ENCODE results near the gene UGT1A7. TPM values are rescaled to one million over a fixed set of nuclear protein-coding genes. Genes with fewer than 3 reads are reported as not detected.

The UGT1A7 gene
- total and polyA plus RNA-seq, 9 of the 15 experiments (the other 6 are each of a cell fraction or from before 2014, with no cell fraction given) = not detected

DNA sequence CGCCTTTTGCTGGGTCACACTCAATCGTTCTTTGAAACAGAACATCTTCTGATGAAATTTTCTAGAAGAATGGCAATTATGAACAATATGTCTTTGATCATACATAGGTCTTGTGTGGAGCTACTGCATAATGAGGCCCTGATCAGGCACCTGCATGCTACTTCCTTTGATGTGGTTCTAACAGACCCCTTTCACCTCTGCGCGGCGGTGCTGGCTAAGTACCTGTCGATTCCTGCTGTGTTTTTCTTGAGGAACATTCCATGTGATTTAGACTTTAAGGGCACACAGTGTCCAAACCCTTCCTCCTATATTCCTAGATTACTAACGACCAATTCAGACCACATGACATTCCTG is 31.5 kb downstream of the UGT1A7 start:
- 2% methylated on average over 7 of the region's 7 CpGs for WGBS (ENCODE audit: insufficient coverage, low coverage, missing lambda C conversion rate)
- intact Hi-C loops (cut with micrococcal nuclease) = loop anchor here (10.0 kb wide), 1 partner anchor 128 kb away; no protein-coding TSS in a partner anchor

More for the DNA sequence above, 31.5 kb downstream of the UGT1A7 start:
- TF ChIP-seq, protein P1, sequence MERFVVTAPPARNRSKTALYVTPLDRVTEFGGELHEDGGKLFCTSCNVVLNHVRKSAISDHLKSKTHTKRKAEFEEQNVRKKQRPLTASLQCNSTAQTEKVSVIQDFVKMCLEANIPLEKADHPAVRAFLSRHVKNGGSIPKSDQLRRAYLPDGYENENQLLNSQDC (CRISPR knock-in tag; IDR thresholded peaks at IDR 0.05) = no peak
- TF ChIP-seq BHLHE40 (IDR thresholded peaks at IDR 0.05; ENCODE audit: low read length) (no peak), ESRRB (CRISPR knock-in tag; IDR thresholded peaks at IDR 0.05; ENCODE audit: borderline replicate concordance) (no peak), KDM2B (CRISPR knock-in tag; IDR thresholded peaks at IDR 0.05) (no peak), ZC3H11A (IDR thresholded peaks at IDR 0.05; ENCODE audit: low read depth, low read length) (no peak), ZNF584 (CRISPR knock-in tag; IDR thresholded peaks at IDR 0.05; ENCODE audit: low read depth) (no peak), ERF (CRISPR knock-in tag; IDR thresholded peaks at IDR 0.05) (no peak), HMG20A (CRISPR knock-in tag; conservative IDR thresholded peaks at IDR 0.05) (no peak), FOXA3 (CRISPR knock-in tag; conservative IDR thresholded peaks at IDR 0.05 in 1 of 2, IDR thresholded peaks at IDR 0.05 in 1 of 2) (no peak), HDAC1 (IDR thresholded peaks at IDR 0.05) (no peak), ZNF274 (IDR thresholded peaks at IDR 0.05; ENCODE audit: borderline replicate concordance, low read depth, low read length) (no peak), ZFPM2 (CRISPR knock-in tag; IDR thresholded peaks at IDR 0.05) (no peak), EWSR1 (IDR thresholded peaks at IDR 0.05; ENCODE audit: borderline replicate concordance, low read depth, partially characterized antibody) (no peak)
- TF ChIP-seq, protein P2, sequence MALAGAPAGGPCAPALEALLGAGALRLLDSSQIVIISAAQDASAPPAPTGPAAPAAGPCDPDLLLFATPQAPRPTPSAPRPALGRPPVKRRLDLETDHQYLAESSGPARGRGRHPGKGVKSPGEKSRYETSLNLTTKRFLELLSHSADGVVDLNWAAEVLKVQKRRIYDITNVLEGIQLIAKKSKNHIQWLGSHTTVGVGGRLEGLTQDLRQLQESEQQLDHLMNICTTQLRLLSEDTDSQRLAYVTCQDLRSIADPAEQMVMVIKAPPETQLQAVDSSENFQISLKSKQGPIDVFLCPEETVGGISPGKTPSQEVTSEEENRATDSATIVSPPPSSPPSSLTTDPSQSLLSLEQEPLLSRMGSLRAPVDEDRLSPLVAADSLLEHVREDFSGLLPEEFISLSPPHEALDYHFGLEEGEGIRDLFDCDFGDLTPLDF (CRISPR knock-in tag; IDR thresholded peaks at IDR 0.05) = no peak
- TF ChIP-seq, protein P3, sequence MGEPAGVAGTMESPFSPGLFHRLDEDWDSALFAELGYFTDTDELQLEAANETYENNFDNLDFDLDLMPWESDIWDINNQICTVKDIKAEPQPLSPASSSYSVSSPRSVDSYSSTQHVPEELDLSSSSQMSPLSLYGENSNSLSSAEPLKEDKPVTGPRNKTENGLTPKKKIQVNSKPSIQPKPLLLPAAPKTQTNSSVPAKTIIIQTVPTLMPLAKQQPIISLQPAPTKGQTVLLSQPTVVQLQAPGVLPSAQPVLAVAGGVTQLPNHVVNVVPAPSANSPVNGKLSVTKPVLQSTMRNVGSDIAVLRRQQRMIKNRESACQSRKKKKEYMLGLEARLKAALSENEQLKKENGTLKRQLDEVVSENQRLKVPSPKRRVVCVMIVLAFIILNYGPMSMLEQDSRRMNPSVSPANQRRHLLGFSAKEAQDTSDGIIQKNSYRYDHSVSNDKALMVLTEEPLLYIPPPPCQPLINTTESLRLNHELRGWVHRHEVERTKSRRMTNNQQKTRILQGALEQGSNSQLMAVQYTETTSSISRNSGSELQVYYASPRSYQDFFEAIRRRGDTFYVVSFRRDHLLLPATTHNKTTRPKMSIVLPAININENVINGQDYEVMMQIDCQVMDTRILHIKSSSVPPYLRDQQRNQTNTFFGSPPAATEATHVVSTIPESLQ (CRISPR knock-in tag; IDR thresholded peaks at IDR 0.05) = no peak
- Histone ChIP-seq H2AFZ (ENCODE audit: low read depth, low read length) (no peak overlapping the region), H3K4me1 (replicated peaks in 1 of 2; ENCODE audit: control insufficient read depth in 2 of 2, insufficient read depth in 2 of 2, low read length in 2 of 2) (0 out of 5 replicates have a peak, but pooled peaks cover 0 to 3% of the 10 kb centered on the region in 2 experiments), H3K27me3 (ENCODE audit: control insufficient read depth in 2 of 2, insufficient read depth in 2 of 2, low read length in 2 of 2) (peaks cover 0 to 20% of the 10 kb centered on the region in 2 experiments; a peak in 2 of 5 replicates), H3K9me1 (ENCODE audit: control insufficient read depth, insufficient read depth, low read length) (no peaks in the 10 kb centered on the region), H3K9me3 (replicated peaks; ENCODE audit: control insufficient read depth, insufficient read depth, low read depth, low read length) (no peaks in the 10 kb centered on the region), H3K9ac (ENCODE audit: insufficient read depth in 1 of 2, low read depth in 2 of 2, low read length in 2 of 2) (no peak overlapping the region), H4K20me1 (replicated peaks; ENCODE audit: control insufficient read depth, insufficient read depth, low read length) (no peaks in the 10 kb centered on the region), H3K36me3 (ENCODE audit: control insufficient read depth, insufficient read depth, low read length) (no peaks in the 10 kb centered on the region), H3K4me3 (no peak overlapping the region), H3K79me2 (ENCODE audit: control insufficient read depth, insufficient read depth, low read length) (no peaks in the 10 kb centered on the region), H3K27ac (ENCODE audit: extremely low read depth, low read depth, low read length) (no peak overlapping the region), H3K4me2 (ENCODE audit: insufficient read depth, low read length) (no peak overlapping the region)
- ChIA-PET CTCF (ENCODE audit: low intra/inter-chr PET ratio) (no interaction called here), POLR2A (no interaction called here)
- in situ Hi-C loops (cut with MboI) = no loop called here
- DNase-seq (ENCODE audit: extremely low read depth in 1 of 4, low spot score in 3 of 4) (no peak), ATAC-seq (no peak), FAIRE-seq (no peak)
- no TSS peak for BruUV-seq (replicated peaks)
